GM21360 (cell line): ENCODE data around the gene ANGPT4.

Experiments
- ATAC-seq: cut with Tn5 transposase; IDR thresholded peaks from one replicate; pipeline ENCODE4 v1.9.1; 2021; ENCODE audit warnings: mild to moderate bottlenecking, moderate library complexity; ENCODE audit not compliant: unreplicated experiment

ANGPT4 gene

GRCh38 chr20:846894-847278 is 69.2 kb downstream of the ANGPT4 start:
- ATAC-seq, result no peak

- ATAC-seq, result no peak
Measured at GRCh38 chr20:845941-846893, 69.9 kb downstream of the ANGPT4 start.

GRCh38 chr20:845226-845868 is 70.8 kb downstream of the ANGPT4 start:
- no peak for ATAC-seq

DNA sequence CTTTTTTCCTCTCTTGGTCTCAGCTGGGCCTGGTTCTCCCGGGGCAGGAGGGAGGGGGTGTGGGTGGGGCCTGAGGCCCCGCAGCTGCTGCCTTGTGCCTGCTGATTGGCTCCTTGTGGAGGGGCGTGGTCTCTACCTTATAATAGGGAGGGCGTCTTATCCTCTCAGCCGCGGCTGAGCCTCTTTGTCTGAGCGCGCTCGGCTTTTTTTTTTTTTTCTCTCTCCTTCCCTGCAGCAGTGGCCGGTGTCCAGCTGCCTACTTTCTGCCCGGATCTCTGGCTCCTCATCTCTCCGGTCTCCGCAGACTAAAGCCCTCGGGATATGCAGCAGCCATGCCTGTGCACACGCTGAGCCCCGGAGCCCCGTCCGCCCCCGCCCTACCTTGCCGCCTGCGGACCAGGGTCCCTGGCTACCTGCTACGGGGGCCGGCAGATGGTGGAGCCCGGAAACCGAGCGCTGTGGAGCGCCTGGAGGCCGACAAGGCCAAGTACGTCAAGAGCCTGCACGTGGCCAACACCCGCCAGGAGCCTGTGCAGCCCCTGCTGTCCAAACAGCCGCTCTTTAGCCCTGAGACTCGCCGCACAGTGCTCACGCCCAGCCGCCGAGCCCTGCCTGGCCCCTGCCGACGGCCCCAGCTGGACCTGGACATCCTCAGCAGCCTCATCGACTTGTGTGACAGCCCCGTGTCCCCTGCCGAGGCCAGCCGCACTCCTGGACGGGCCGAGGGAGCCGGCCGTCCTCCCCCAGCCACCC is 71.5 kb downstream of the ANGPT4 start:
- peak; percentile 80 for ATAC-seq

DNA sequence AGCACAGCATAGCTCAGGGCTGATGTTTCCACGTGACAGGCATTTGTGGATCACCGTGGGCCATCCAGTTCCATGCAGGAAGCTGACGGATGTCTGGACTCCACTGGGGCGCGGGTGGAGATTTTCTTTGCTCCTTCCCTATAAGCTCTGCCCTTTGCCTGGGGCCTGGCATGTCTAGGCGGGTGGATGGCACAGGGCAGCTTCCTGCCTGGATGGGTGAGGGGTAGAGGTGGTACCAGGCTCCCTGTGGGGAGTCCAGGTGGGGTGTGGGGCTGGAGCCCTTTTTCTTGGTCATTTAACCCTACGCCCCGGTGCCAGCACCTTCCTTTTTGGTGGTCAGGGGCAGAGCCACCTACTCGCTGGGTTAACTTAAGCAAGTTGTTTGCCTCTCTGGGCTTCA is 72.2 kb downstream of the ANGPT4 start:
- no peak for ATAC-seq

DNA sequence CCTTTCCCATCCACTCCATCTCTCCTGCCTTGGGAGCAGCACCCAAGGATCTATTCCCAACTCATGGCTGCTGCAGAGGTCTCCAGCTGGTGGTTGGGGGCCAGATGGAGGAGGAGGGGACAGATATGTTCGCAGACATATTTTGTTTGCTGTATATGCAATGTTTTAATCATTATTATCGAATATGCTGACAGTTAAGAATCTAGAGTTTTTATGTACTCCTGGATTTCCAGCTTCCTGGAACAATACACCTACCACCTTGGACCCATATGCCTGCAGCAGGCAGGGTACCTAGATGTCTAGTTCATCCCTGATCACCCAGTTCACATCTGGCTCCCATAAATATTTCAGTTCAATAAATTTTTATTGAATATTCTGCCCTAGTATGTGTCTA is 73.6 kb downstream of the ANGPT4 start:
- ATAC-seq, result no peak

GRCh38 chr20:841568-842546 is 74.3 kb downstream of the ANGPT4 start:
- no peak for ATAC-seq

GRCh38 chr20:840858-841567 is 75.1 kb downstream of the ANGPT4 start:
- ATAC-seq, result no peak

- ATAC-seq, result no peak
Measured at GRCh38 chr20:840503-840857, 75.7 kb downstream of the ANGPT4 start.

- ATAC-seq, result no peak
Measured at GRCh38 chr20:839626-840025, 76.5 kb downstream of the ANGPT4 start.

GRCh38 chr20:839015-839414 is 77.1 kb downstream of the ANGPT4 start:
- no peak for ATAC-seq

- ATAC-seq, result no peak
Measured at GRCh38 chr20:836190-836589, 79.9 kb downstream of the ANGPT4 start.

GRCh38 chr20:835608-836045 is 80.5 kb downstream of the ANGPT4 start:
- no peak for ATAC-seq

DNA sequence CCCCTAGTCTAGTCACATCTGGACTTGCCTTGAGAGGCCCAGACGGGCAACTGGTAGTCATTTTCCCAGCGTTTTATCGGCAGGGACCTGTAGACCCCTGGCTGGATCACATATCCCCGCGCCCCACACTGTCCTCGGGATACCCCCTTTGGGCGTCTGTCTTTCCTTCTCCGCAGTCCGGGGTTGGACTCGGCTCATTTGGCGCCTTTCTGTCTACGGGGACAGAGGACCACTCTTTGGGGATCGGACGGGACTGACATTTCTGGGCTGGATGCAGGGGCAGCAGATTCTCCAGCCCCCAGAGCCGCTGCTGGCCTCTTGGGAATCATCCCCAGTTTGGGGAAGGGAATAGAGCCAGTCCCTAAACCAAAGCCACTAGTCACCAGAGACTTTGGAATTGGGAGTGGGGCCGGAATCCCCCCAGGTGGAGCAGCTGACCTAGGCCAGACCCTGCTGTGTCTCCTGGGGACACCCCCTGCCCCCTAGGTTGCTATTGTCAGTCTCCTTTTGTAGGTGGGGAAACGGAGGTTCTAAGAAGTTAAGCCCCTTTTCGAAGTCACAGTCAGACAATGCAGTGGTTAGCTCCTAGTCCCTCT is 81.9 kb downstream of the ANGPT4 start:
- peak; percentile 15 for ATAC-seq

GRCh38 chr20:833450-834150 is 82.5 kb downstream of the ANGPT4 start, which contains the start of gene FAM110A:
Gene FAM110A (plus strand): TSS chr20:833715. CDS start chr20:844805, 11,090 bp downstream.
- ATAC-seq, result peak; percentile 92

- ATAC-seq, result no peak
Measured at GRCh38 chr20:833121-833449, 83.0 kb downstream of the ANGPT4 start.

DNA sequence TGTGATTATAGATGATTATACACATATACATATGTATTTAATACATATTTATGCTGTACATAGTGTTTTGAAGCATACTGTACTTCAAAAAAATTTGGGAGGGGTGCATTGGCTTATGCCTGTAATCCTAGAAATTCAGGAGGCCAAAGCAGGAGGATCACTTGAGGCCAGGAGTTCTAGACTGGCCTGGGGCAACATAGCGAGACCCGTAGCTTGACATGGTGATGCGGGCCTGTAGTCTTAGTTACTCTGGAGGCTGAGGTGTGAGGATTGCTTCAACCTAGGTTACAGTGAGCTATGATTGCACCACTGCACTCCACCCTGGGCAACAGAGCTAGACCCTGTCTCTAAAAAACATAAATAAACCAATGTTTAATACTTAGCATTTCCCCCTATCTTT is 84.2 kb downstream of the ANGPT4 start:
- no peak for ATAC-seq

DNA sequence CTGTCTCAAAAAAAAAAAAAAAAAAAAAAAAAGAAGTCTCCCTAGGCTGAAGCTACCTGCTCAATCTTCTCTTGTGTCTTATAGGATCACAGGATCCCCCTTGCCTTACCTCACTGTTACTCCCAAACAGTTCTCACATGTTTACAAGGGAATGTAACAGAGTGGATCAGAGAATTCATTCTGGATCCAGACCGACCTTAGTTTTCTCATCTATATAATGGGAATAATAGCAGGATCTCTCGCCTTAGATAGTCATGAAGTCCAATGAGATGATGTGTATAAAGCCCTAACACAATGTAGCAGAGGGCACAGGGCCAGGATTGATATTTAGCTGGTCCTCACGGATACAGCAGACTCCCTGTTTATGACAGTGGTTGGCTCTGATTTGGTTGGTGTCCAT is 84.9 kb downstream of the ANGPT4 start:
- ATAC-seq, result no peak

DNA sequence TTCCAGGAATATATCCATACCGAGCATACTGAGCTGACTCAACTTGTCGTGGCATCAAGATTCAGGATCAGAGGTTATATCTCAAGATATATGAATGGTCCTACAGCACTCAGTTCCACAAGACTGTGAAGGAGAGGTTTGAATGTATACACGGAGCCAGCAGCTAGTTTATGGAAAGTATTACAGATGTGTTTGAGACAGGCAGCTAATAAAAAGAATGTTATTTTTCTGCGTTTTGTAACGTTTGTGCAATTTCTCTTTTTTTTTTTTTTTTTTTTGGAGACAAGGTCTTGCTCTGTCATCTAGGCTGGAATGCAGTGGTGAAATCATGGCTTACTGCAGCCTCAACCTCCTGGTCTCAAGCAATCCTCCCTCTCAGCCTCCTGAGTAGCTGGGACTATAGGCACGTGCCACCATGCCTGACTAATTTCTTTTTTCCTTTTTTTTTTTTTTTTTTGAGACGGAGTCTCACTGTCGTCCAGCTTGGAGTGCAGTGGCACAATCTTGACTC is 86.1 kb downstream of the ANGPT4 start:
- ATAC-seq, result no peak
